ENCODE results near the gene KPNA2.
"Not testable (repeated sequence)": the region's sequence is repeated elsewhere in the genome, so short reads cannot be mapped to it uniquely, and the experiment has no call there.

Gene KPNA2

DNA sequence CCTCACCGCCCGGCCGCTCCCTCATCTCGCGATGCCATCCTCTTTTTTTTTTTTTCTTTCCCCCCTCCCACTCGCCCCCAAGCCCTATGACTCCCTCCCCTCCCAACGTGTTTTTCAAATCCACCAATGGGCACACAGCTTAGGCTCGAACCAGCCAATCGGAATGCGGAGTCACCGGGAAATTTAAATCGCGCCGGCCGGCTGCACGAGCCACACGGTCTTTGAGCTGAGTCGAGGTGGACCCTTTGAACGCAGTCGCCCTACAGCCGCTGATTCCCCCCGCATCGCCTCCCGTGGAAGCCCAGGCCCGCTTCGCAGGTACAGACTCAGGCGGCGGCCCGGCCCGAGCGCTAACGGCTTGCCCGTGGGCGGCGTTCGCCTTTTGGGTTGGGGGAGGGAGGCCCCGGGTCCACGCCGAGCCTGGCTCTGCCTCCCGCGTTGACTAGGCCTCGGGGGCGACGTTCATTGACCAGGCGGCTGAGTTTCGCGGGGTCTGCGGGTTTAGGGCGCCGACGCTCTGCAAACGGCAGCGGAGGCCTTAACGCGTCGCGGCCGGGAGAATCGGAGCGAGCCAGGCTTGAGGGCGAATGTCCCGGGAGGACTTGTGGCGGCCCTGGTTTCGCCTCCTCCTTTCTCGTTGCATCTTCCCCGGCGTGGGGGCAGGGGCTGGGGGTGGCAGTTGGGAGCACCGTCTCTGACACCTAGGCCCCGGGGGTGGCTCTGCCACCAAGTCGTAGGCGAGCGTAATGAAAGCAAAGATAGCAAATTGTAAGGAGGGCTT lies at the start of gene KPNA2:
KPNA2 (plus strand) TSS at position 213 of the 781 bp plus-strand sequence. CDS start 1,398 bp downstream, outside the sequence.
- DNase-seq (ENCODE audit: low read depth) = peak; percentile 97

DNA sequence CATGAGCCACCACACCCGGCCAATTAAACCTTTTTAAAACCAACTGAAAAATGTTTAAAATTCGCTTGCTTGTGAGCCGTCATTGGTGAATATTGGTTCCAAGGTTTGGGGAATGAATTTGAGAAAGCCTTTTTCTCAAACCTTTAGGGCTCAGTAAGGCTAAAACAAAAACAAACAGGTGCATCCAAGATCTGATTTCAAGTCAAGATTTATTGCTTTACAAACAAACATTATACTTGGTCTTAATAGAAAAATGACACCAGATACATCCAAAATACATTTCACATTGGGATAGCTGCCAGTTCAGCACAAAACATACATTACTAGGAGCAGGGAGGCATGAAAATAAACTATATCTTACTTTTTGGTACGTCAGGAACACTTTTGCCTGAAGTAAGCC lies 44.6 kb upstream of the KPNA2 start:
- DNase-seq (ENCODE audit: low read depth) = no peak

DNA sequence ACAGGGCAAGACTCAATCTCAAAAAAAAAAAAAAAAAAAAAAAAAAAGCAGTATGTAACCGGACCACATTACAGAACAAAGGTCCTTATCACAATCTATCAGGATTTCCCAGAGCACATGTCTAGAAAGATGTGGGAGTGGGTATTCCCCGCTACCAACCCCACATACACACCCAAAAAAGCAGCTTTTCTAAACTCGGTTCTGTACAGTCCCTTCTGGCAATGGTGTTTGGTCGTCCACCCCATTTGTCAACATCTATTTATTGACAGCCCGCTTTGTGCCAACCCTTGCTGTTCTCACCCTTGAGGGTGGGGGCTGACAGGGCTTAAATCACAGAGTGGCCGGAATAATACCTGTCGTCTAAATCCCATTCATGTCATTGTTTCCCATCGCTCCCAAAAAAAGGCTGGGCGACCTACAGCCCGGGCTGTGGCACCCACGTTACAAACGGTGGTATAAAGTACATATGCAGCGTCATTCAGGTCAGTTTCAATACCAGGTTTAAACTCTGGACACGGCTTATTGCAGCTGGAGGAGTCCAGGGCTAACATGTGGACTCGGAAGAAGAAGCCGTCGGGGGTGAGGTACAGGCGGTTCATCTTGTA lies 42.9 kb upstream of the KPNA2 start:
- no peak for DNase-seq (ENCODE audit: low read depth)

DNA sequence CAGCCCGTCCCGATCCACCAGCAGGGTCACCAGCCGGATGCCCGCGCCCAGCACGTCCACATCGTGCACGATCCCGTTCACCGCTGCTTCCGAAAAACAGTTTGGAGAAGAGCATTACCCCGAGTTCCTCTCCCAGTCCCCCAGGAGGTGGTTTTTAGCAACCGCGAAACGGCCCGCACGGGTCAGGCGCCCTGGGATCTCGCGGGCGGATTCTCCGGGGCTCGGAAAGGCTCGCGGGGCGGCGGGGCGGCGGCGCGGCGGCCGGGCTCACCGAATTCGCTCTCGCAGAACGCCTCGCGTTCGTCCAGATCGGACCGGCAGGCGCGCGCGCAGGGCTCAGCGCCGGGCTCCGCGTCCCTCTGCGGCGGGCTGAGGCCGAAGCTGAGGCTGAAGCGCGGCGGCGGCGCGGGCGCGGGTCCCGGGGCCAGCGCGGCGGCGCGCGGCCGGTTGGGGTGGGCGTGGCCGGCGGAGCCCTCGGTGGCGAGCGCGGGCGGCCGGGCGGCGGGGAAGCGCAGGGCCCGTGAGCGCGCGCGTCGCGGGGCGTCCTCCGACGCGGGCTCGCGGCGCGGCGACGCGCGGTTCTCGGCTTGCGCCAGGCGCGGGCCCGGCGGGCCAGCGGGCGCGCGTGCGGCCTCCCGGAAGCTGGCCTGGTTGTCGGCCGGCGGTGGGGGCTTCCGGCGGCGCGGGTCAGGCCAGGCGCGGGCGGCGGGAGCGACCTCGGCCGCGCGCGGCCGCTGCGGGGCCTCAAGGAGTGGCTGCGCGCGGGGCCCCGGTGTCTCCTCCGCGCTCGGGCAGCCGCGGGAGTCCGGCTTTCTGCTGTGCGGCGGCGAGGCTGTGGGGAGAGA lies 42.2 kb upstream of the KPNA2 start:
- peak; percentile 55 for DNase-seq (ENCODE audit: low read depth)

DNA sequence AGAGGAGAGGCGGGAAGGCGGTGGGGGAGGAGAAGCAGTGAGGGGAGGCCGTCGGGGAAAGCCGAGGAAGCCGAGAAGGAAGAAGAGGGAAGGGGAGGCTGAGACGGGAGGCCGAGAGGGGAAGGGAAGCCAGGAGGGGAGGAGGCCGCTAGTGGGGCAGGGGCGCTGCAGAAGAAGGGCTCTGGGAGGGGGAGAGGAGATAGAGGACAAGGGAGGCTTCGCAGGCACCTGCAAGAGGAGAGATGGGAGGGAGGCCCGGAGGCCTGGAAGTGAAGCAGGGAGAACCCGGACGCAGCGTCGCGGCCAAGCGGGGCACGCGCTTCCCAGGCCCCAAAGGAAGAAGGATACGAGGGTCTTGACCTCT lies 41.6 kb upstream of the KPNA2 start:
- no peak for DNase-seq (ENCODE audit: low read depth)

DNA sequence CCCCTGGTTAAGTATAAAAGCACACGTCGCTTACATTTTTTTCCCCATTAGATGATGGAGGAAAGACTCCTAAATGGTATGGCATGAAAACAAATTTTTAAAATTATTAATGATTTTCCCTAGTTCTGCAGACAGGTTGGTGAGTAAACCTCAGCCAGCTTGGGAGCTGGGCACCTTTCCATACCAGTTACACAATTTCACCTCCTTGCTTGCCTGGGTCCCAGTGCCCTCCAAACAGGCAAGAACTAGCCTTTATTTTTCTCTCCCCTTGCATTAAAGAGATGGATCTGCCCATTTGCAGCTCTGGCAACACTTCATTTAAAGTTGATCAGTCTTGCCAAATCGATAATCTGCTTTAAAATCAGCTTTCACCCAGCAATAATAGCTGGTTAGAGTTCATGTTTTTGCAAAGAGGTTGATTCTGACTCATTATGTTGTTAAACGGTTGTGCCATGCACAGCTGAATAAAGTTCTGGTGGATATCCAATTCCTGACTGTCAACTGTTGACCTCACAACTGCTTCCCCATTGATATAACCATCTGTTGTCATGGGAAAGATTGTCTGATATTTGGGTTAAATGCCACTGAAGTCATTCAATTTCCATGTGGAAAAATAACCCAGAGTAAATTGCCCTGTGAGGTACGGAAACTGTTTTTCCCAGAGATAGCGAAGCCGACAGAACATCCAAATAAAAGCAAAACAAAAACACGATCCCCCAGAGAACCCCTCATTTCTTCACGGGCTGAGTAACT lies 40.5 kb upstream of the KPNA2 start:
- DNase-seq (ENCODE audit: low read depth) = peak; percentile 64

DNA sequence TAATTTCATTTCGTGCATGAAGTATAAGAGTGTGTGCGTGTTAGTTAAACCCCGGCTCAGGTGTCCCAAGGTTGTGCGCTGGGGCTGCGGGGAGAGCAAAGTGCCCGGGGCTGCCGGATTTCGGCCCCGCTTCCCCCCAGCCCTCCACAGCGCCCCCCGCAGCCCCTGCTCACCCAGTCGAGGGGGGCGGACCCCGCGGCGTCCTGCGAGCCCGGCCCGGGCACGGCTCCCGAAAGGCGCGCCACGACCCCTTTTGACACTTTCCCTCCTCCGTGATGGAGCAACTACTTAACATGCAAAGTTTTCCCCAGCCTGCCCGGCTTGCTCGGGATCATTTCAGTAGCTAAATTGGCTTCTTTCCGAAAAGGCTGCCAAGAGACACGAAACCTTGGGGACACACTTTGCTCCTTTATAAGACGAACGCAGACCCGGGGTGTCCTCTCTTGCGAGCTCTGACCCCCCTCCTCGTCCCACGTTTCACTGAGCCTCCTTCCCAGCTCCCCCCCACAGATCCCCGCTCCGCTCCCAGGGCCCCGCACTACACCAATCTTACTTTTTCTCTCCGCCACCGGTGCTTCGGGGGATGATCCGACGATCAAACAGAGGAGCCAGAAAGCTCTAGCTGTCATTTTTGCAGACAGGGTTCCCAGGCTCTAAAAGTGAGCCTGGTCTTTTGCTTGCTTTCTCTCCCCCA lies 39.8 kb upstream of the KPNA2 start:
- no peak for DNase-seq (ENCODE audit: low read depth)

DNA sequence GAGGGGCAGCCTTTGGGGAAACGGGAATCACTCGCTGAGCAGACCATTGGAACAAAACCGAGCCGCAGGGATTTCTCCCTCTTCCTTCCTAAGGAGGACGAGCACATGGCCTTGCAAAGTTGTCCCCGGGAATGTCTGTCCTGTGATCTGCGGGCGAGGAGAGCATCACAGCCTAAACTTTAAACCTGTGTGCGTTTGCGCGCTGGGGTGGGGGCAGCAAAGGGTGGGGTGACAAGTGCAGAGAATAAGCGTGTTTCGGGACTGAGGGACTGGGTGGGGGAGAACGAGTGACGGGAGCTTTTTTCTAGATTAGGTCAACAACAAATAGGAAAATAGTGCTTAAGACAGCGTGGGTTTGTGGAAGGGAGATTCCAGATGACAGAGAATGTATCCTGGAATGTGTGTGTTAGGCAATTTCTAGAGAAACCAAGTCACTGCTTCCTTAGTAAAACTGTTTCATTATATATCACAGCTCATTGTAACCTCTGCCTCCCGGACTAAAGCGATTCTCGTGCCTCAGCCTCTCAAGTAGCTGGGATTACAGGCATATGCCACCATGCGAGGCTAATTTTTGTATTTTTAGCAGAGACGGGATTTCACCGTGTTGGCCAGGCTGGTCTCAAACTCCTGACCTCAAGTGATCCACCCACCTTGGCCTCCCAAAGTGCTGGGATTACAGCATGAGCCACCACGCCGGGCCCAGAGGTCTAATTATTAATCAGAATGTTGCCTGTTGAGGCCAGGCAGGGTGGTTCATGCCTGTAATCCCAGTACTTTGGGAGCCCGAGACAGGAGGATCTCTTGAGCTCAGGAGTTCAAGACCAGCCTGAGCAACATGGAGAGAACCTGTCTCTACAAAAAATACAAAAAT lies 39.0 kb upstream of the KPNA2 start, which contains the start of gene C17orf58:
C17orf58 (minus strand) TSS at position 169 of the 871 bp plus-strand sequence. CDS start 271 bp downstream, outside the sequence.
- not testable (repeated sequence) for DNase-seq (ENCODE audit: low read depth)

DNA sequence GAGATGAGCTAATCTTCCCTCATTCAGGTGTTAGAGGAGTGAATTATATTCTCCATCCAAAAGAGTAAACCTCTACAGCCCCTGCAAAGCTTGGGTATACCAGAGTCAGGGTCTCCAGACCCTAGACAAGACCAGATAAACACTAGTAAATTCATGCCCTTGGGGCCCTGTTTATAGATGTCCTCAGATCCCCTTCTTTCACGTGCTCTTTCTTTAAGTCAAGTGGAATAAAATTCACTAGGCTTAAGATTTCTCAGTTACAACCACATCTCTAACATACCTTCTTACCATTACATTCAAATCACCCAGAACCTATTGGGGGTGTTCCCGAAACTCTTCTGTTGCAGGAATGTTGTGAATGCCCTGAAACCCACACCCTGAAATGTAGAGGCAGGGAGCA lies 37.1 kb upstream of the KPNA2 start:
- no peak for DNase-seq (ENCODE audit: low read depth)

DNA sequence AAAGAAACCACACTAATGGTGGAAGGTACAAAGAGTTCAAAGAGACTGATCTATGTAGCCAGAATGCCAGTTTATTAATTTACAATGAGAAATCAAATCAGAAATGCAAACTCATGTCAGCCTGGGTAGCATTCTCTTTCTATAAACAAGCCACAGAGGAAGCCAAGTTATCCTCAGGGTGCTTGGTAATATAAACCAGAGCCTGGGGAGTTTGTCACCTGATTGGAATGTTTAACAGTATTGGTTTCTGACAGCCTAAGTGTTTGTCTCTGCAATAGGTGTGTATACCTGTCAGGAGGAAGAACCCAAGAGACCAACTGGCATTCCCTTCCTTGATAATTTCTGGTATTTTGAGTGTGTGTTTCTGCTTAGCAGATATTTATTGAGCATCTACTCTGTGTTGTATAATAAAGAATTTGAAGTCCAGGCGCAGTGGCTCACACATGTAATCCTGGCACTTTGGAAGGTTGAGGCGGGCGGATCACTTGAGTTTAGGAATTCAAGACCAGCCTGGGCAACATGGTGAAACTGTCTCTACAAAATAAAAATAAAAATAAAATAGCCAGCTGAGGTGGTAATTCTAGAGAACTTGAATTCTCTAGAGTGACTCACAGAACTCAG lies 36.1 kb upstream of the KPNA2 start:
- DNase-seq (ENCODE audit: low read depth) = no peak

DNA sequence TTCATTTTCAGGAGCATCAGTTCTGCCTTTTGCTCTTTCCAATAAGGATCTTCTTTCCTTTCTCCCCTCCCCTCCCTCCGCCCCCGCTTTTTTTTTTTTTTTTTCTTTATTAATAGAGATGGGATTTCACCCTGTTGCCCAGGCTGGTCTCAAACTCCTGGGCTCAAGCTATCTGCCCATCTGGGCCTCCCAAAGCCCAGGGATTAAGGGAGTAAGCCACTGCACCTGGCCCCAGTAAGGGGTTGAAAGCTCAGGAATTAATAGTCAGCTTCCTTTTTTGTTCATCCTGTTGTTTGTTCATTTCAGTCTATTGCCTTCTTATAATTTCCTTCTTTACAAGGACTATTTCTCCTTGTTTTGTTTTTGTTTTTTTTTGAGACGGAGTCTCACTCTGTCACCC lies 31.3 kb upstream of the KPNA2 start:
- no peak for DNase-seq (ENCODE audit: low read depth)

DNA sequence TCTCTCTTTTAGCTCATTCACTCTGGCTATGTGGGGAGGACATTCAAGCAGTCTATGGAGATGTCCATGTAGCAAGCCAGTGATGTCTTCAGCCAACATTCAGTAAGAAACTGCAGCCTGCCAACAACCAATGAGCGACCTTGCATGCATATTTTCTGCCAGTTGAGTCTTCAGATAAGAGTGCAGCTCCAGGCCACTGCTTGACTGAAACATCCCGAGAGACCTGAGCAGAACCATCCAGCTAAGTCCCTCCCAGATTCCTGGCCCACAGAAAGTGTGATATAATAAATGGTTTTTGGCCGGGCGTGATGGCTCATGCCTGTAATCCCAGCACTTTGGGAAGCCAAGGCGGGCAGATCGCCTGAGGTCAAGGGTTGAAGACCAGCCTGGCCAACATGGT lies 28.7 kb upstream of the KPNA2 start:
- no peak for DNase-seq (ENCODE audit: low read depth)

DNA sequence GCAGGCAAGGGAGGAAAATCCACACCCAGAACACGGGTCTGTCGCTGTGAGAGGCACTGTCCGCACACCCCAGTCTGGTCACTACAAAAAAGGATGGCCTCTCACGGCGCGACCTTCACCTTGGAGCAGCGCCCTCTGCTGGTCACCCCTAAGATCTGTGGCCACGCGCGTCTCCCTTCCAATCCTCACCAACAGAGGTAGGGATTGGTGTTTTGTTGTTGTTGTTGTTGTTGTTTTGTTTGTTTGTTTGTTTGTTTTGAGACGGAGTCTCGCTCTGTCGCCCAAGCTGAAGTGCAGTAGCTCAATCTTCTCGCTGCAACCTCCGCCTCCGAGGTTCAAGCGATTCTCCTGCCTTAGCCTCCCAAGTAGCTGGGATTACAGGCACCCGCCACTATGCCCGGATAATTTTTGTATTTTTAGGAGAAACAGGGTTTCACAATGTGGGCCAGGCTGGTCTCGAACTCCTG lies 24.3 kb upstream of the KPNA2 start:
- no peak for DNase-seq (ENCODE audit: low read depth)

DNA sequence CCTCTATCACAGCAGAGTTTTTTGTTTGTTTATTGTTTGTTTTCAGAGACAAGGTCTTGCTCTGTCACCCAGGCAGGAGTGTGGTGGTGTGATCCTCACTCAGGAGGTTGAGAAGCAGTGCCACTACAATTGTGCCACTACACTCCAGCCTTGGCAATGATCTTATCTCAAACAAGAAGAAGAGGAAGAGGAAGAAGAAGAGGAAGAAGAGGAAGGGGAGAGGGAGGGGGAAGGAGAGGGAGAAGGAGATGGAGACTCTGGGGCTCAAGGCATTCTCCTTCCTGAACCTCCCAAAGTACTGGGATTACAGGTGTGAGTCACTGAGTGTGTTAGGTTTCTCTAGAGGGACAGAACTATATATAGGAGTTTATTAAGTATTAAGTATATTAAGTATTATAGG lies 22.1 kb upstream of the KPNA2 start:
- no peak for DNase-seq (ENCODE audit: low read depth)

DNA sequence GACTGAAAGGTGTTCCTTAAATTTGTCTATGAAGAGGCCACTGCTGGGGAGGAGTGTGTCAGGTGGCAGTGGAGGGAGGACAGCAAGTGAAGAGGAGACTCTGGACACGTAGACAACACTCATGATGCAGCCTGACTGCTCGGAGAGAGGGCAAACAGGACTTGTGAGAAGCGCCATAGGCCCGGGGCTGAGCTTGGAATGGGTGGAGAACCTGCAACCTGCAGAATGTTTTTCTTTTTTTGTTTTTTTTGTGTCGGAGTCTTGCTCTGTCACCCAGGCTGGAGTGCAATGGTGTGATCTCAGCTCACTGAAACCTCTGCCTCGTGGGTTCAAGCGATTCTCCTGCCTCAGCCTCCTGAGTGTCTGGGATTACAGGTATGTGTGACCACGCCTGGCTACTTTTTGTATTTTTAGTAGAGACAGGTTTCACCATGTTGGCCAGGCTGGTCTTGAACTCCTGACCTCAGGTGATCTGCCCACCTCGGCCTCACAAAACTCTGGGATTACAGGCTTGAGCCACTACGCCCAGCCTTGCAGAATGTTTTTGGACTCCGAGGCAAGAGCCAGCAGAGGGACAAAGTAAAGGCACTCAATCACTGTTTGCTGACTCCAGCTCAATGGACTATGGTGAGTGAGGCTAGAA lies 20.3 kb upstream of the KPNA2 start:
- DNase-seq (ENCODE audit: low read depth) = no peak

DNA sequence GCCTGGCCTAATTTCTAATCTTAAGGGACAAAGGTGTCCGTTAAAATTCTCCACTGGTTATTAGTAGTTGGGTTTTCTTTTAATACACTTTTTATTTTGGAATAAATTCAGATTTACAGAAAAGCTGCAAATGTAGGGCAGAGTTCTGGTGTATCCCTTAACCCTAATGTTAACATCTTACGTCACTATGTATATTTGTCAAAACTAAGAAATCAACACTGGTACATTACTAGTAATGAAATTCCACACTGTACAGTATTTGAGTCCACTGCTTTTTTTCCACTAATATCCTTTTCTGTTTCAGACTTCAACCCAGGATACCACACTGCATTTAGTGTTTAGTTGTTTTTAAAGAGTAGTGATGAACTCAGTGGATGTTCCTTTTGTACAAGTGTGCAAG lies 18.7 kb upstream of the KPNA2 start:
- no peak for DNase-seq (ENCODE audit: low read depth)

DNA sequence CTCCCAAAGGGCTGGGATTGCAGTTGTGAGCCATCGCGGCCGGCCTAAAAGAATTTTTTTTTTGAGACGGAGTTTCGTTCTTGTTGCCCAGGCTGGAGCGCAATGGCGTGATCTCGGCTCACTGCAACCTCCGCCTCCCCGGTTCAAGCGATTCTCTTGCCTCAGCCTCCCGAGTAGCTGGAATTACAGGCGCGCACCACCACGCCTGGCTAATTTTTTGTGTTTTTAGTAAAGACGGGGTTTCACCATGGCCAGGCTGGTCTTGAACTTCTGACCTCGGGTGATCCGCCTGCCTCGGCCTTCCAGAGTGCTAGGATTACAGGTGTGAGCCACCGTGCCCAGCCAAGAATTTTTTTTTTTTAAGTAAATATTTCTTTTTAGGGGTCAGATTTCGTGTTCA lies 17.0 kb upstream of the KPNA2 start:
- not testable (repeated sequence) for DNase-seq (ENCODE audit: low read depth)

DNA sequence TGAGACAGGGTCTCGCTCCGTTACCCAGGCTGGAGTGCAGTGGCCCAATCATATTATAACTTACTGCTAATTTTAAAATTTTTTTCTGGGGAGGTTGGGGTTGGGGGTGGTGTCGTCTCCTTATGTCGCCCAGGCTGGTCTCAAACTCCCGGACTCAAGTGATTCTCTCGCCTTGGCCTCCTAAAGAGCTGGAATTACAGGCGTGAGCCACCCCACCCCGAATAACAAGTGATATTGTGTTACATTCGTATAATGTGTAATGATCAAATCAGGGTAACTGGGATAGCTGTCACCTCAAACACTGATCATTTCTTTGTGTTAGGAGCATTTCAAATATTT lies 16.2 kb upstream of the KPNA2 start:
- no peak for DNase-seq (ENCODE audit: low read depth)

DNA sequence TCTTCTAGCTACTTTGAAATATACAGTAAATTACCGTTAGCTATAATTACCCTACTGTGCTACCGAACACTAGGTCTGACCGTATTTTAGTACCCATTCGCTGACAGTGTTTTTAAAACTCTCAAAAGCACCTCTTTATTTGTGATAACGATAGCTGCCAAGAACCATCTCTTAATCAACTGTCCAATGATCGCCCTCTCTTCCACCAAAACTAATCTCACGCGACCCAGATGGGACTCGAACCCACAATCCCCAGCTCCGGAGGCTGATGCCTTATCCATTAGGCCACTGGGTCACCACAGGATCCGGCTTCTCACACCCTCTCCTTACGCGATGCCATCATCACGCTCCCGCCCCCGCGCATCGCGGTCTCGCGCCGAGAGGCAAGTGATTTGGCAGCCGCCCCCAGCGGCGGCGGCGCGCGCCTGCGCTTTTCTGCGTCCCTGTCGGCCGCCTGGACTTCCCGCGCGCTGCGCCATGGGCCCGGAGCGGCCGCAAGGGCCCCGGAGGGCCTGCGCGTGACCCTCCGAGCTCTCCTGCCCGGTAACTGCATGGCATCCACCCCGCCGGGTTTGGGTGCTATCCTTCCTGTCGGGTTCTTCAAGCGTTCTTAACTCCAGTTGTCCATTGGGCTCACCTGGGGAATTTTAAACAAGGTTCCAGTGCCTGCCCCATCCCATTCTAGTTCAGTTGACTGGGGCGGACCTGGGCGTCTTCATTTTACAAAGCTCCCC lies 15.7 kb upstream of the KPNA2 start:
- peak; percentile 95 for DNase-seq (ENCODE audit: low read depth)

Data from fibroblast of the conjunctiva (primary cell).